Fibroblast of peridontal ligament (primary cell): ENCODE measurements around the gene XPNPEP2.

Experiments used
- DNase-seq: peaks from one replicate; pipeline ENCODE4 v3.0.0-alpha.2; 2010; ENCODE audit errors: extremely low read depth

The XPNPEP2 gene

DNA sequence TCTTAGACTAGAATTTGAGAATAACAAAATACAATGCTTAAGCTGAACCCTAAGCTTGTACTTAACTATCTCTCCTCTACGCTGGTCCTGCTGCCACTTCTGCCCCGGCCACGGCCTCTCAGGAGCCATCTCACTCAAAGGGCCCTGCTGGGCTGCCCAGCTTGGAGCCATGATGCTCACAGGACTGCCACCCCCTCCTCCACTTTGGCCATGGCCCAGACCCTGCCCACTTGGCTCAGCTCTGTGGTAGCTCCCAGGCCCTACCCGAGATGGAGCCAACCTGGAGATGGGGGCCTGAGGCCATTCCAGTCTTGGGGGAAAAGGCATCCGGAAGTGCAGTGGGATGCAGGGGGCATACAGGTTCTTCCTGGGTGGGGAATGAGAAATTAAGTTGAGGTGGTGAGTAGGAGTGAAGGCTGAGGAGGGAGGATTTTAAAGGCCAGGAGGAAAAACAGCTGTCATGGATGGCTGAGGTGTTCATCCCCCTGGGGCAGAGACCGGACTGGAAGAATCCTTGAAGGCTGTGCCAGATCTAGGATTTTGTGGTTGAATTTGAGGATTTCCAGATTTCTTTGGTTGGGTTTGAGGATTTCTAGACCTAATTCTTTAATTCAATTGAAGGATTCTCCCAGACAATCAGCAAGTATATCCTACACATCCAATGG lies 41.8 kb downstream of the XPNPEP2 start:
- DNase-seq: no peak

DNA sequence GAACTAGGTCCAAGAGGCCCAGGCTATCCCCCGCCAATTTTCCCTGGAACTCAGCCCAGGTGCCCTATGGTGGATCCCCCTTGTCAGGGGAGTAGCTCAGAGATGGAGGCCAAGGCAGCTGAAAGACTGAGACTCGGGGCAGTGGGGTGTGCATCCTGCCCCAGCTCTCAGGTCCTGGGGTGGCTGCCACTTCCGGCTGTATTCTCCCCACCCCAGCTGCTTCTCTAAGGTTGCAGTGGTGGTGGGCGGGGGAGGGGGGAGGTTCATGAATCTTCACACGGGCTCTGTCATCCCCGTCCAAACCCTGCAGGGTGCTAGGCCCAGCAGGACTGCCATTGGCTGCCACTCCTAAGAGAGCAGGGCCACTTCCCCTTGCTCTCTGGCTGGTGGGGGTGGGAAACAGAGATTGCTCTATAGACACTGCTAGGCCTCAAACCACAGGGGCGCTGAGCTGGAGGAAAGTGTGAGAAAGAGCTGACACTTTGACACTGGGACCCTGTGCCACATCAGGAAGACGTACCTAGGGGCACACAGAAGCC lies 42.4 kb downstream of the XPNPEP2 start:
- no peak for DNase-seq

DNA sequence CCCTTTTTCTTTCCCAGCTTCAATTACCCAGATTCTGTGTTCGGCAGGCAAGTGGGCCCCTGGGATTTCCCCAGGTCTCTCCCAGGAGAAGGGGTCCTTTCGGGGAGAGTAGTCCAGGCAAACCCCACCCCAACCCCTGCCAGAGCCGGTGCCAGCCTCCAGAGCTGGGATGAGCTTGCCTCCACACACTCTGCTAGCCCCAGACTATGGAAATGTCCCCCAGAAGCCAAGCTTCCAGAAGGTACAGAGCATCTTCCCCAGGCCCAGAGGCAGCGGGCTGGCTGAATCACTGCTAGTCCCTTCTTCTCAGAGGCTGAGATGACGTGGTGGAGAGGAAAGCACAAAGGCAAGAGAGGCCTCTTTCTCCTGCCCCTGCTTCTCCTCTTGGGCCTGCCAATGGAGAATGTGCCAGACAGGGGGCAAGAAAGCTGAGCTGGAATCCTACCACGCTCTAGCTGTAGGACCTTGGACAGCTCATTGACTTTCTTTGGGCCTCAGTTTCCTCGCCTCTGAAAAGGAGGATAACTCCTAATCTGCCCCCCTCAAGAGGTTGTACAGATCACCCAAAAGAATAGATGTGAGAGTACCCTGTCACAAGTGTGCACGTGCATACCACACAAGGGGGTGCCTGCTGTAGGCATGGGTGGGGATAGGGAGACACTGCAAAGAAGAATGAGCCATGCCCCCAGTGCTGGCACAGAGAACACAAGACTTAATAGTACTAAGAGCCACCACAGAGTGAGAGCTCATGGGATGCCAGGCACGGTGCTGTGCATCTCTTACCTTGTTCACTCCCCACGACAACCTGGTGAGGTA lies 43.1 kb downstream of the XPNPEP2 start:
- no peak for DNase-seq

DNA sequence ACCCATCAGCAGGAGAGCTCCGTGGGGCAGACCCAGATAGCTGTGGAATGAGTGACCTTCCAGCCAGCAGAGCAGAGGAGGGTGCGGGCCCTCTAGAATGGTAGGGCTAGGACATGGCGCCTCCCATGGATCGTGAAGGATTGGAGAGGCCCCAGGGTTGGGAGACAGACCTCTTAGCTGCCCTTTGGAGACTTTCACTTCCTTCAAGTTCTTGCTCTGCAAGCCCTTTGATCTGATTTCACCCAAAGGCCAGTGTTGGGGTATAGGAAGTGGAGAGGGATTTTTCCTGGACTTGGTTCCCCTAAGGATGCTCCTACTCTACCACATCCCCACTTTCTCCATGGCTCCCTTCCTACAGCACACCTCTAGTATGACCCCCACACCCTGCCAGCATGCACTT lies 43.9 kb downstream of the XPNPEP2 start:
- no peak for DNase-seq

DNA sequence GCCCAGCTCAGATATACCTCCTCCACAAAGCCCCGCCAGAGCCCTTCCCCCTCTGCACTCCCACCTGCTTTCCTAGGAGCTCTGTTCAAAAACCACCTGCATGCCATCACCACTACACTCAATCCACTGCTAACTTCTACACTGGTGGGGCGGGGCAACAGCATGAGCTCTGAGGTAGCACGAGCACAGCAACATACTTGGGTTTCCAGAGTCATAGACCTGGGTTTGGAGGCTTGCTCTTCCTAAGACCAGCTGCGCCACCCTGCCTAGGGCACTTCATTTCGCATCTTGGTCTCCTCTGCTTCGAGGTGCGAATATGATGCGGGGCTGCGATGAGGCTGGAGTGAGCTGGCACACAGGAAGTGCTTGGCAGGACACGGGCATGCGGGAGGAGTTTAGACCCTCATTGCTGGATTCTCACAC lies 44.5 kb downstream of the XPNPEP2 start:
- DNase-seq: no peak

DNA sequence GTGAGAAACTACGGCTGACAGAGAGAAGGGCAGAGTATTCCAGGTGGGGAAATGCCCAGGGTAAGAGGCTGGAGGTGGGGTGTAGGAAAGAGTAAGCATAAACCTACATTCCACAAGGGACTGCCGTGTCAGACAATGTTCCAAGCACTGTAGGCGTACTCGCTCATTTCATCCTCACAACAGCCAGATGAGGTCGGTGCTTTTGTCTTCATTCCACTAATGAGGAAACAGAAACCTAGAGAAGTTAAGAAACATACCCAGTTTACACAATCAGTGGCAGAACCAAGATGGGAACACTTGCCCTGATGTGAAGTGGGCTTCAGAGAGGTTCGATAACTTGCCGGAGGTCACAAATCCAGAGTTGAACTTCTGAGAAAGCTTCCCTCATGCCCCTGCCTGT lies 45.6 kb downstream of the XPNPEP2 start:
- DNase-seq: no peak

DNA sequence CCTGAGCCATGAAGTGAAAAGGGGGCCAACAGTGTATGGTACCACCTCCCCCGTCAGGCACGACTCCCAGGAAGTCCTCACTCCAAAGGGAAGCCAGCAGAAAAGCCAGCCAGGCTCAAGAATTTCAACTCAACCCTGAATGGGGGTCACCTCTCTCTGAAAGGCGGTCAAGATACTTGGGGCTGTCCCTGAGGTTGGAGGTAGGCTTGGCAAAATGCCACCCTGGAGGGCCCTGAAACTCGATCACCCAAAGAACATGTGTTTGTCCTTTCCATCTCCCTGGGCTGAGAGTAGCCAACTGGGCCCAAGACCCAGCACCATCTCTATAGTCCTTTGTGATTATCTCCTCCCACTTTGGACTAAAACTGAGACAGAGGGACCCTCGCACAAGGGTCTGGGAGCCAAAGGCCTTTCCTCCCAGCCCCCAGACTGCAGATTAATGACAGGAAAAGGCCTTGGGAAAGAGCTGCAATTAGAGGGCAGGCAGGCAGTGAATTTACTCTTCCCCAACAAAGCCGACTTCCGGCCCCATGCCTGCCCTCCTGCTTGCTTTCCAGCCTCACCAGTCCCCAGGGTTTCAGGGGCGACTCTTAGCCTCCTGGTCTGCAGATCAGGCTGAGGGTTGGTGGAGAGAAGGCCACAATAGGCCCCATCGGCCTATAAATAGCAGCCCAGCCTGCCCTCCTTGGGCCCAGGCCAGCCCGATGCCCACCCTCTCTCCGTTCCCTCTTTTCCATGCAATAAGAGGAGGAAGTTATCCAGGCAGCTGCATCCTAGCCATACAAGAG lies 46.6 kb downstream of the XPNPEP2 start:
- DNase-seq: no peak

DNA sequence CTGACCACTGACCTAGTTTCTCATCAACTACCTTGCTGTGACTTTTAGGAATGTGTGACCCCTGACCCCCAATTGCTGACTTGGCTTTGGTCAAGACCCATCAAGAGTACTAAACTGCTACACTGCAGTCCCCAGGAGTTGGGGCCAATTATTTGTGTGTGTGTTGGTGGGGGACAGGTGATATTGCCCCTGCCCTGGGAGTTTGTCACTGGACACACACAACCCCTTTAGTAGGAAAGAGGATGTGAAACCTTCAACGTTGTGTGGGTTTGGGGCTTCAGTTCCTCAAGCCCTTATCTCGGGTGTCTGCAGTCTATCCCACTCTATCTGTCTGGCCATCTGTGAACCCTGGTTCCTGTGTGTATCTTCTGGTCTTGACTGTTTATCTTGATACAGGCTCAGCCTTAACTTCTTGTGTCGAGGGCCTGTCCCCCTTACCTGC lies 47.5 kb downstream of the XPNPEP2 start:
- DNase-seq: no peak

DNA sequence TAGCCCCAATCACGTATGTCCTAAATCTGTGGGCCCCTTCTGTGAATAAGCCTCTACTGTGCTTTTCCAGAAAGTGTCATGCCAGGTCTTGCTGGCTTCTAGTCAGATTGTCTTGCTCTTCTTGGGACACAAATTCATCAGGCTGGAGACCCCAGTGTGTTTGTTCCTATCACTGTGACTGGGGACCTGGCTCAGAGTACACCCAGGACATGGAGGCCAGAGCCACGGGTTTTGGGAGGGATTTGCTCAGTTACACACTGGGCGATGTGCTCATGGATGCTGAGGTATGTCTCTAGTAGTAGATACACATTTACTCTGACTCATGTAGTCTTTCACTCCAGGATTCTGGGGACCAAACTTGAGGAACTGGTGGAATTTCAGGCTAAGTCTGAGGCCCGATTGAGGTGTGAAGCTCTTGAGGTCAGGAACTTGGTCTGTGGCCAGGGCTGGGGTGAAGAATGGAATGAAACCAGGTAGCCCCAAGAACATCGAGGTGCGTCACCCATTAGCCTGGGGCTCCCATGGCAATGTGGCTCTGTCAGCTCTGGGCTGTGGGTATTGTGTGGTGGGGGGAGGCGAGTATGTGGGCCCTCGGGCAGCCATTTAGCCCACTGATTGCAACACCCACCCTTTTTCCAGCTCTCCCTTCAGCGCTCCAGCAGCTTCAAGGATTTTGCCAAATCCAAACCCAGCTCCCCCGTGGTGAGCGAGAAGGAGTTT lies 48.7 kb downstream of the XPNPEP2 start:
- no peak for DNase-seq

DNA sequence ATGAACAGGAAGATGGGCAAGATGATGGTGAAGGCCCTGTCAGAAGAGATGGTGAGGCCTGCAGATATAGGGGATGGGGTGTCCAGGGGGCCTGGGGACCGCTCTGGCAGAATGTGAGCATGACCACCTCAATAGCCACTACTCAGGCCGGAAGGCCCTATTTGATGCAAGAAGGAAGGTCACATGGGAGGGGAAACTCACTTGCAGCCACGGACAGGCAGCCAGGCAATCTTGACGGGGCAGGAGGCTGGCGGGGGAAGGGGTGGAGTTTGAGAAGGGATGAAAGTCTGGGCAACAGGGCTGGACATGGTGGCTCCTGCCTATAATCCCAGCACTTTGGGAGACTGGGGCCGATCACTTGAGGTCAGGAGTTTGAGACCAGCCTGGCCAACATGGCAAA lies 49.7 kb downstream of the XPNPEP2 start:
- no peak for DNase-seq

DNA sequence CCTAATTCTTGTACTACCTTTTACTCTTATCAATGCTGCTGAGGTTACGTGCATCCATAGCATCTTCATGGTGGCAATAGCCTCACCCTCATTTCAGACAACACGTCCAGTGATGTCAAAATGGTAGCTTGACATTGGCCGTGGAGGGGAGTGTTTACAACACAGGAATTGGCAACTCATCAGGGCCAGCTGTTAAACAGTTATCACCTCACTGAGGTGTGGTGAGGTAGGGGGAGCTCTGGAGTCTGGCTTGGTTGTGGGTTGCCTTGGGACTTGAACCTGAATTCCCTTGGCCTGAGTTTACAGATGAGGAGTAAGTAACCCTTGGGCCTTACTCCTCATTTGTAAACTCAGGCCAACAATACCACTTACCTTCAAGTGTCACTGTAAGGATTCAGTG lies 51.4 kb downstream of the XPNPEP2 start:
- DNase-seq: no peak

DNA sequence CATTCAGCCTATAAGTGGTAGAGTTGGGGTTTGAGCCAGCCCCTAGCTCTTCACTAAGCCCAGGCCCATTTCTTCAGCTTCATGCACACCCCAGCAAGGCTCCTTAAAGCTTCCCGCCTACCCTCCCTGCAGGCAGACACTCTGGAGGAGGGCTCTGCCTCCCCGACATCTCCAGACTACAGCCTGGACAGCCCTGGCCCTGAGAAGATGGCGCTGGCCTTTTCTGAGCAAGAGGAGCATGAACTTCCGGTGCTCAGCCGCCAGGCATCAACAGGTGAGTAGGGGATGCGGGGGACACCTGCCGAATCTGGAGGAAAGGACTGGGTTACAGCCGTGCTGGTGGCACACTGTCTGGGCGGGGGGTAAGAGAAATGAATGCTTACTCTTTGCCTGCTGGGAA lies 52.0 kb downstream of the XPNPEP2 start:
- DNase-seq: no peak

DNA sequence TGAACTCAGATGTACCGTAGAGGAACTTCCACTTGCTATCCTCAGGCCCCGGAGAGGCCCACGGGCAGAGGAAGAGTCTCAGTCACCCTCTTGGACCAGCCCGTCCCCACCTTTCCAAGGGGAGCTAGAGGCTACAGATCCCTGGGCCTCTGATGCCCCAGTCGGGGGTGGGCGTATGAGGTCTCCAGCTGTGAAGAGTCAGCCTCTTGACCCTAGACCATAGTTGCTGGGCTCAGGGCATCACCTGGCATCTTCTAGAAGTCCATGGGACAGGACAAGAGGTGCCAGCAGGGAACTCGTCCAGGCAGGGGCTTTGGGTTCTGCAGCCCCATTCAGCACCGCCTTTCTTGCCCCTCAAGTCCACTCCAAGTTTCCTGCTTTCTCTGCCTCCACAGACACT lies 52.6 kb downstream of the XPNPEP2 start:
- no peak for DNase-seq

DNA sequence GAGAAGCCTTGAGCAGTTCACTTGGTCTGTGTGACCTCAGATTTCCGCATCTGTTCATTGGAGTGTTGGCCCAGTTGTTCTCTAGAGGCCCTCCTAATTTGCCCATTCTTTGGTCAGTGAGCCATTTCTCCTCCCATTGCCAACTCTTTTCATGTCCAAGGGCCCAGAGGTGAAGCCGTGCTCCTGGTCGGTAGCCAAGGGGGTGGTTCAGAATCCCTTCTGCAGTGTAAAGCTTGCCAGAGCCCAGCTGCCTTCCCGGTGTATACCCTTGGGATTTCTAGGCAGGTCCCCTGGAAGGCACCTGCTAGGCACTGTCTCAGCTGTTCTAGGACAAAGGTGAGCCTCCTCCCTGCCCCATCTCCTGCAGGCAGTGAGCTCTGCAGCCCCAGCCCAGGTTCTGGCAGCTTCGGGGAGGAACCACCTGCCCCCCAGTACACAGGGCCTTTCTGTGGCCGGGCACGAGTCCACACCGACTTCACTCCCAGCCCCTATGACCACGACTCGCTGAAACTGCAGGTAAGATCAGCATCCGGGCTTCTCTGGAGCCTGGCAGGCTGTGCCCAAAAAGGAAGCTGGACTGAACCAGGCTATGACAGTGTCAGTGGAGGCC lies 53.3 kb downstream of the XPNPEP2 start:
- no peak for DNase-seq

DNA sequence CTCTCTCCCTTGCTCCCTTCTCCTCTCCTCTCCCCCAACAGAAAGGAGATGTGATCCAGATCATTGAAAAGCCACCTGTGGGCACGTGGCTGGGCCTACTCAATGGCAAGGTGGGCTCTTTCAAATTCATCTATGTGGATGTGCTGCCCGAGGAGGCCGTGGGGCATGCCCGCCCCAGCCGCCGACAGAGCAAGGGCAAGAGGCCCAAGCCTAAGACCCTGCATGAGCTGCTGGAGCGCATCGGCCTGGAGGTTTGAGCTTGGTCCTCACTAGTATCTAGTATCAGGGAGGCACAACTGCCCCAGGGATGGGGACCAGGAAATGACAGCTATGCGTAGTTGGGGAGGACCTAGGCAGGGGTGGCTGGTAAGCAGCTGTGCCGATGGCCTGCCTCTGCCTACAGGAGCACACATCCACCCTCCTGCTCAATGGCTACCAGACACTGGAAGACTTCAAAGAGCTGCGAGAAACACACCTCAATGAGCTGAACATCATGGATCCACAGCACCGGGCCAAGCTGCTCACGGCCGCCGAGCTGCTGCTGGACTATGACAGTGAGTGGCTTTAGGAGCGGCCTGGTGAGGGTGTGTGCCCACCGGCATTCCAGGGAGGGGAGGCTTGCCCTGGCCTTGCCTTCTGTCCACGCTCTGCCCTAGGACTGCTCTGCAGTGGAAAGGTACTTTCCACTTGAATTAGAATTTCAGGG lies 54.0 kb downstream of the XPNPEP2 start:
- DNase-seq: no peak

DNA sequence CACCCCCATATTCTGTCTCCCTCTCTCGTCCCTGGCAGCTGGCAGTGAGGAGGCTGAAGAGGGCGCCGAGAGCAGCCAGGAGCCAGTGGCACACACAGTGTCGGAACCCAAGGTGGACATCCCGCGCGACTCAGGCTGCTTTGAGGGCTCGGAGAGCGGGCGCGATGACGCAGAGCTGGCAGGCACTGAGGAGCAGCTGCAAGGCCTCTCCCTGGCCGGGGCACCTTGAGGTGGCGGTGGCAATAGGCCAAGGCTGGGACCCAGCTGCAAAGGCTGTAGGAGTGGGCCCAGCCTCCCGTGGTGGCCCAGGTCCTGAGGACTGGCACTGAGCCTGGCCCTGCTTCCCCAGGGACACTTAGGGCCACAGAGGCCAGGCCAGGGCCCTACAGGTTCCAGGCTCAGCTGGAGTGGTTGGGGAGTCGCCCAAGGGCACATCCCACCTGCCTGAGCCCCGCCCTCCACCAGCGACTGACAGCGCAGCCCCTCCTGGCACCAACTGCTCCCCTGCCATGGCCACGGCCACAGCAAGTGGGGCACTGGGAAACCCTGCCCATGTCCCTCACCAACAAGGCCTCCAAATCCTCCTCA lies 54.9 kb downstream of the XPNPEP2 start:
- no peak for DNase-seq

DNA sequence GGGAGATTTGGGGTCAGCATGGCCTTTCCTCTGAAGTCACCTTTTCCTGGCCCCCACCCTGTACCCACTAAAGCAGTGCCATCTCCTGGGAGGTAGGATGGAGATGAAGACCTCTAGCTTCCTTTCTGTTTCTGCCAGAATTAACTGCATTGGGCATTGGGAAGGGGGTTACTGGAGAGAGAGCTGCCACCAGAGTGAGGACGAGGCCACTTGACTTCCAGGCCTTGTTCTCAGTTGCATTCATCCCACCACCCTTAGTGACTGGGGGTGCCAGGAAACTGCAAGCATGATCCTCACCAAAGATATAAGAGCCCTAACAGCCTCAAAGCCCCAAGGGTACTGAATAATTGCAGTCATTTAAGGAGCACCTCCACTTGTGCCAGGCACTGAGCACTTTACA lies 56.8 kb downstream of the XPNPEP2 start:
- no peak for DNase-seq

DNA sequence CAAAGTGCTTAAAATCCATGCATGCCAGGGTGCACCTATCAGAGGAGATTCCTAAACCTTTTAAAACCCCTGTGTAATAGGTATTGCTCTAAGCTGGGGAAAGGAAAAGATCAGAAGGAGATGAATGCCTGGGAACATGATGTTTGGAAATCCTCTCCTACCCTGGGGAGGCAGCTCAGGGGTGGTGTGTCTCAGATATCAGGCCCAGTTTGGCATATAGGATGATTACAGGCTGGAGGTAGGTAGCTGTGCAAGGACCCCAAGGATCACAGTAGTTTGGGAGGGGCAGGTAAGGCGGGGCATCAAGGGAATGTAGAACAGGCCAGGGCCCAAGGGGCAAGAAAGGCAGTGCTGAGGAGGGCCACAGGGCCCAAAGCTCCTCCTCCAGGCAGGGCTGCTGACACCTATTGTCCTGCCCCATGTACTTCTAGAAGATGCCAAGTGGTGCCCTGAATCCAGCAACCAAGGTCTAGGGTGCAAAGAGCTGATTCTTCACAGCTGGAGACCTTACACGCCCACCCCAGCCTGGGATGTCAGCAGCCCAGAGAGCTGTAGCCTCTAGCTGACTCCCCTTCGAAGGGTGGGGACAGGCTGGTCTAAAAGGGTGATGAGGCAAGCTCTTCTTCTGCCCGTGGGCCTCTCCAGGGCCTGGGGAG lies 58.6 kb downstream of the XPNPEP2 start:
- no peak for DNase-seq

DNA sequence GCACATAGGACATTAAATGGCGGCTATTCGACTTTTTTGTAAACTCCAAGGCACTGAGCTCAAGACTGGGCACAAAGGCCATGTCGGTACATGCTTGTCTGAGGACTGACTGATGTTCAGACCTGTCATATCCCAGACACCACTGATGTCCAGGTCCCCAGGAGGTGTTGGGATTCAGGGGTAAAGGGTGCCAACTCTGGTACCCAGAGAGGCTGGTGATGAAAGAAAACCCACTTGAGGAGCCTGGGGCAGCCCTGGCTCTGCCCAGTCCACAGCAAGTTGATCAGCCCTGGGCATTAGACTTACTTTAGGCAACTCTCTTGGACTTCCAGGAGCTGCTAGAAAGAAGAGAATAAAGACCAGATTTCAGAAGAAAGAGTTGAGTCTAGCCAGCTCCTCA lies 59.7 kb downstream of the XPNPEP2 start:
- no peak for DNase-seq

DNA sequence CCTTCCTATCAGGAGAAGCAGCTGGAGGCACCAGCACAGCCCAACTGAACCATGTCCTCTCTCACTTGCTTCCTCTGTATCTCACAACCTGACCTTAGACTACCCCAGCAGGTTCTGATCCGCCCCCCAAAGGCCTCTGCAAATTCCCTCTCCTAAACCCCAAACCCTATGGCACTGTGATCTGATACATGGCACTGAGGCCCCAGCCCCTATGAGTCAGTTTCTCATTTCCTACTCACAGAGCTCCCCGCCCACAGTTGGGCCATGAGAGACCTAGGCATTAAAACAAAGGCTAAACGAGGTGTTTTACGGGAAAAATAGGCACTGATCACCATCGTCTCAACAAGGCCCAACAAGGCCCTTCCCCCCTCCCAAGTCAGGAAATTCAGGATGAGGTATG lies 60.1 kb downstream of the XPNPEP2 start:
- DNase-seq: no peak
